HG03378 (cell line): ENCODE measurements around the gene TMEFF2.

Source experiments
- ATAC-seq: cut with Tn5 transposase; IDR thresholded peaks from one replicate; pipeline ENCODE4 v1.9.1; 2021; ENCODE audit warnings: mild to moderate bottlenecking, moderate library complexity; ENCODE audit not compliant: unreplicated experiment

TMEFF2 gene

GRCh38 chr2:191915750-191916149 lies 279.0 kb downstream of the TMEFF2 start:
- no peak for ATAC-seq

- ATAC-seq: no peak
These were observed 280.9 kb downstream of the TMEFF2 start for GRCh38 chr2:191913796-191914195.

GRCh38 chr2:191912764-191913163 lies 282.0 kb downstream of the TMEFF2 start:
- no peak for ATAC-seq

DNA sequence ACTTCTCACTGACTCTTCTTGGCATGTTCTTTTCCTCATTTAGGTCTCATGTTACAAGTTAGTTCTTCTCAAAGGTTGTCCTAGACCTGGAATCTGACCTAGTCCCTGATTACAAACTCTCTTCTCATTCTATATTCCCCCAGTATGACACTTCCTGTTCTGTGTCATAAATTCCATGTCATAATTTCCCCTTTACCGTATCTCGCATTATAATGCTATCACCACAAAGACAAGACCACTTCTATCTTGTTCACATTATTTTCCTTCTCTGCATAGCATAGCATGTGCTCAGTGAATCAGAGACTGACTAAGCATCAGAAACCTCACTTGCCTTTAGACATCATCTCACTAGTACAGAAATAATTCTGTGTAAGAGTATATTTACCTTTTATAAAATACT lies 284.2 kb downstream of the TMEFF2 start:
- no peak for ATAC-seq

GRCh38 chr2:191908874-191909273 lies 285.9 kb downstream of the TMEFF2 start:
- no peak for ATAC-seq

GRCh38 chr2:191907545-191907944 lies 287.2 kb downstream of the TMEFF2 start:
- ATAC-seq: no peak

GRCh38 chr2:191907091-191907490 lies 287.6 kb downstream of the TMEFF2 start:
- ATAC-seq: no peak

DNA sequence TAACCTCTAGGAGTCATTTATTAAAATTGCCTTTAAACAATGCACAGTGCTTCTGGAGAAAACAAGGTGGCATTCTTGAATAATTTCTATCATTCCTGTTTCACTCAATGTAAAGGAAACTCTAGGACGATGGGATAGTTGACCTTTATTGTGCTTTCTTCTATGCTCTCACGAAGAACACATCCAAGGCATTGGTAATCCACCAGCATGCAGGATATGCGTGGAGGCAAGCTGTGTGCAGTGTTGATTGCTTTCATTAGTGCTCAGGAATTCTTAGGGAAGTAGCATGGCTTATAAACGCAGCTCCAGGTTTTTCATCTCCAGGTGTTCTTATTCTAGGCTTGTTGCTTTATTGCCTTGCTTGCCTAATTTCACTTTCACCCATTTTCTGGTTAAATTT lies 289.4 kb downstream of the TMEFF2 start:
- no peak for ATAC-seq

DNA sequence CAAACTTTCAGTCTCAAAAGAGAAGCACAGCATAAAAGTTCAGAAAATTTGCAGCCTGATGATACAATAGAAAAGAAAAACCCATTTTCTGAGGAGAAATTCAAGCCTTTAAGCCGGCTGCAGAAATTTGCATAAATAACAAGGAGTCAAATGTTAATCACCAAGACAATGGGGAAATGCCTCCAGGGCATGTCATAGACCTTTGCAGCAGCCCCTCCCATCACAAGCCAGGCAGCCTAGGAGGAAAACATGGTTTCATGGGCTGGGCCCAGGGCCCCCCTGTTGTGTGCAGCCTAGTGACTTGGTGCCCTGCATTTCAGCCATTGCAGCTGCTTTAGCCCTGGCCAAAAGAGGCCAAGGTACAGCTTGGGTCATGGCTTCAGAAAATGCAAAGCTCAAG lies 293.7 kb downstream of the TMEFF2 start:
- no peak for ATAC-seq

GRCh38 chr2:191899410-191899809 lies 295.3 kb downstream of the TMEFF2 start:
- no peak for ATAC-seq
